HFF-Myc (cell line): Measurements from ENCODE around the gene CALHM2.

Source experiments
- DNase-seq: peaks from one replicate; pipeline ENCODE4 v3.0.0-alpha.2; 2011; ENCODE audit warnings: low read depth; ENCODE audit errors: extremely low read depth
- H3K4me3 ChIP-seq: replicated peaks from 2 replicates; pipeline ENCODE4 v1.5.1; 2011; ENCODE audit warnings: low read depth, mild to moderate bottlenecking, control low read depth, low read length
- TF ChIP-seq, protein P1 (sequence below): IDR thresholded peaks from 2 replicates; pipeline ENCODE4 v1.5.1; 2012; ENCODE audit warnings: mild to moderate bottlenecking, low read depth, low read length, control low read depth; ENCODE audit errors: missing control alignments

Gene CALHM2

DNA sequence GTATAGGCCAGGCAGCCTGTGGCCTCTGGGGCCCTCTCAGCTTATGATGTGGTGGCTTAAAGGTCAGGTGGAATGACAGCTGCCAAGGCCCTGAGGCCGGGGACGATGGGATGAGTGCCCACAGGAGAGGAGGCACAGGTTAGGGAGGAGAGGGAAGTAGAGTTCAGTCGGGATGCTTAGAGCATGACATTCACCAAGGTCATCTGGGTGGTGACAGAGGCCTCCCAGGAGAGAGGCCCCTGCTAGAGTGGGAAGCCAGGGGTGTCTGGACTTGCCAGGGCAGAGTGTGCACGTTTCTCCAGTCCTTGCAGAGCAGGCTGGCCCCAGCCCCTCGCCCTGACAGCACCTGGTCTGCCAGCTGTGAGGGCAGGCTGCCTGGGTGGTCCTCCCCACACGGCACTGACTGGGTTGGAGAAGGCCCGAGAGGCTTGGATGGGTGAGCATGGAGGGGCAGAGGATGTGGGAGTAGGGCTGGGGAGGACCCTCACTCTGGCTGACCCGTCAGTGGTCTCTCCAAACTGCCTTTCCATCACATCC is 5.1 kb upstream of the CALHM2 start:
- H3K4me3 ChIP-seq: no peak overlapping the region
- TF ChIP-seq, protein P1, sequence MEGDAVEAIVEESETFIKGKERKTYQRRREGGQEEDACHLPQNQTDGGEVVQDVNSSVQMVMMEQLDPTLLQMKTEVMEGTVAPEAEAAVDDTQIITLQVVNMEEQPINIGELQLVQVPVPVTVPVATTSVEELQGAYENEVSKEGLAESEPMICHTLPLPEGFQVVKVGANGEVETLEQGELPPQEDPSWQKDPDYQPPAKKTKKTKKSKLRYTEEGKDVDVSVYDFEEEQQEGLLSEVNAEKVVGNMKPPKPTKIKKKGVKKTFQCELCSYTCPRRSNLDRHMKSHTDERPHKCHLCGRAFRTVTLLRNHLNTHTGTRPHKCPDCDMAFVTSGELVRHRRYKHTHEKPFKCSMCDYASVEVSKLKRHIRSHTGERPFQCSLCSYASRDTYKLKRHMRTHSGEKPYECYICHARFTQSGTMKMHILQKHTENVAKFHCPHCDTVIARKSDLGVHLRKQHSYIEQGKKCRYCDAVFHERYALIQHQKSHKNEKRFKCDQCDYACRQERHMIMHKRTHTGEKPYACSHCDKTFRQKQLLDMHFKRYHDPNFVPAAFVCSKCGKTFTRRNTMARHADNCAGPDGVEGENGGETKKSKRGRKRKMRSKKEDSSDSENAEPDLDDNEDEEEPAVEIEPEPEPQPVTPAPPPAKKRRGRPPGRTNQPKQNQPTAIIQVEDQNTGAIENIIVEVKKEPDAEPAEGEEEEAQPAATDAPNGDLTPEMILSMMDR: no peak
- no peak for DNase-seq

DNA sequence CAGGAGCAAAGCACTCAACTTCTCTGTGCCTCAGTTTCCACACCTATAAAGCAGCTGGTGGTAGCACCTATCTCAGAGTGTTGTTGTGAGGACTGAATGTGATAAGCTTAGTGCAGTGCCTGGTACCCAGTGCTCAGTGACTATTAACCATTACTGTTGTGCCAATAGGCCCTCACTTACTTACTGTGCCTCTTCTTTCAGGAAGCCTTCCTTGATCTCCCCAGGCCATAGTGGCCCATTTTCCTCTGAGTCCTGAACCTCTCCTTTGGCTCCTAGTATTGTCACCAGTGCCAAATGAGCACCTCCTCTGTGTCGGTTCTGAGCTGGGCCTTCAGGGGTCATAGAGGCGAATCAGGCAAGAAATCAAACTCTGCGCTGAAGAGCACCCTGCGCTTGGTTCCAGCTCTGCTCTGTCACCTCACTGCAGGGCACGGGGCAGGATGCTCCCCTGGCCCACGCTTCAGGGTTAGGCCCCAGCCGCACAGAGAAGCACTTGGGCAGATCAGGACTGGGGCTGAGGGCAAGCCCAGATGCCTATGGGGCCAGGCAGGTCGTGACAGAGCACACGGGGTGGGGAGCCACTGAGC is 4.0 kb upstream of the CALHM2 start:
- no peak for DNase-seq
- TF ChIP-seq, protein P1: no peak
- no peak overlapping the region for H3K4me3 ChIP-seq

DNA sequence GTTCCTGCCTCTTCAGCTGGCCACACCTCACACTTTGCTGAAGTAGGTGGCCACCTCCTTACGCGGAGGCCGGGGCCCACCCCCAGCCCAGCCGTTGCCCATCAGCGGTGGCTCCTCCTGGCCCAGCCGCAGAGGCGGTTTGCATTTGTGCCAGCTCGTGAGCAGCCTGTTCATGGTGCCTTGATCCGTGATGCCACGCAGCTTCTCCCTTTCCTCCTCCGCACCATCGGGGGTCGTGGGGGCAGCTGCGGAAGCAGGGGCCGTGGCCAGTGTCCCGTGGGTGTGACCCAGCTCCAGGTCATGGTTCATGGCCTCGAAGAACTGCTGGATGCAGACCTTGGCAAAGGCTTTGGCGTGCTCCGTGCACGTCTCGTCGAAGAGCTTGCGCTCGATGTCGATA is 3.1 kb upstream of the CALHM2 start:
- no peak overlapping the region for H3K4me3 ChIP-seq
- TF ChIP-seq, protein P1: no peak
- DNase-seq: no peak

DNA sequence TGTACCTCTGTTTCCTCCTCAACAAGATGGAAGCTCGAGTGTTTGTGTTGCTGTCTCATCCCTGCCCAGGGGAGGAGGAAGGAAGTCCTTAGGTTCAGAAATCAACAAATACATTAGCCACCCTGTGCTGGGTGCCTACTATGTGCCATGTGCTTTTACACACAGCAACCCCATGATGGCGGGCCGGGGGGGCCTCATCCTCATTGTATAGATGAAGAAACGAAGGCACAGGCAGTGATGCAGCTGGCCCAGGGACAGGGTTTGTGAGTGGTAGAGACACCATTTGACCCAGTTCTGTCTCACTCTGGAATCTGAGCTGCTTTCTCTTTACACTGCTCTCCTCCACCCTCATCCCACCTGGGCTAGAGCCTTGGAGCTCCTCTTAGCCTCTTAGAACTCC is 1.9 kb upstream of the CALHM2 start:
- TF ChIP-seq, protein P1: no peak
- no peak for DNase-seq
- no peak overlapping the region for H3K4me3 ChIP-seq

DNA sequence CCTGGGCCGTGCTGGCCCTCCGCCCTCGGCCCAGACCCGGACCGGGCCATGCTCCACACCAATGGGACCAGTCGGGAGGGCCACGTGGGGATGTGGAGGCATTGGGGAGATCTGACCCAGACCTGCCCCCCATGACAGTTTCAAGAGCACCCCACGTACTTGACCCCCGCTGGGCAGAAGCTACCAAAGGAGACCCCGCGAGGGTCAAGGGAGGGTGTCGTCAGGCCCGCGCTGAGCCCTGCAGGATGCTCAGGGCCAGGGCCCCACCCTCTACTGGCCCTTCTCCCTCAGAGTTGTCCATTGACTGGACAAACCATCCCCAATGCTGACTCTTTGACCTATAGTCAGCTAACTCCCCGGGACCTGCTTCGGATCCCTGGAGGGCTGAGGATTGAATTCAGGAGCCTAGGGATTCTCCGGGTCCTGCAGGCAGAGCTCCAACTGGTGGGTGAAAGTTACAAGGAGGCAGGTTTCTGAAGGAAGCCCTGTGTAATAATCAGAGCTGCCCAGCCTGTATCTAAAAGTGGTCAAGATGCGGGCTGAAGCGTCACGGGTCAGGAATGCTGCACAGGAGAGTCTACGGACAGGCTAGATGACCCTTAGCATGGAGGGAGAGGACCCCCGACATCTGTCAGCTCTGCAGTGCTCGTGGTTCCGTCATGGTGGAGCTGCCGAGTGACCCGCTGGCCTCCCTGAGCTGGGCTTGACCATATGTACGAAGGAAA is 498 bp upstream of the CALHM2 start:
- no peak for DNase-seq
- TF ChIP-seq, protein P1: no peak
- peak overlapping the region; percentile 64 for H3K4me3 ChIP-seq

DNA sequence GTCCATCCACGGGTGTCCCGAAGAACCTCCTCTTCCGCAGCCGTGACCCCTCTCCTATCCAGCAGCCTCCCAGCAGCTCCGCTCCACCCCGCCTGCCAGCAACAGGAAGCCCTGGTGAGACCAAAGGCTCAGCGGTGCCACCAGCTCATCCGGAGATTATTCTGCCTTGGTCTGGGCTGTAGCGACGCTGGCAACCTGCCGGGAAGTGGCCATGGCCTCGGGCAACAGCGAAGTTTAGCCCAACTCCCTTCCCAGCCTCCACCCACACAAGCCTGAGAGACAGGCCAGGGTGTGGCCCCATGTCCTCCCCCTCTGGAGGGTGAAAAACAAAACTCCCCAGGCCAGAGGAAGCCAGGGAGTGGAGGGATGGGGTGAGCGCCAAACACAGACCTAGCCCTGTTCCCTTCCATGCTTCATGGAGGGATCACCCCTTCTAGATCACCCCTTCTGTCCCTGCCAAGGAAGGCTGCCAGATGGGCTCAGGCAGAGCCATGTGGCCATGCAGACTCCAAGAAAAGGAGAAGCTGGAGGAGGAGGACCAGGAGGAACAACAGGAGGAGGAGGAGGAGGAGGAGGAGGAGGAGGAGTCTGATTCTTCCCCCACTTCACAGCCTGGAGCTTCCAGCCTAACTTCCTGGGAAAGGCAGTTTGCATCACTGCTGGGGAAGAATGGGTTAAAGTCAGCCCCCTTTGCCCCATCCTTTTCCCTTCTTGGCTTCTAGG is 918 bp downstream of the CALHM2 start:
- peak overlapping the region; percentile 64 for H3K4me3 ChIP-seq
- DNase-seq: peak; percentile 53
- TF ChIP-seq, protein P1: no peak
